IMR-90 (cell line): ENCODE measurements around the gene HADHA. TPM values are rescaled to one million over a fixed set of nuclear protein-coding genes. Genes with fewer than 3 reads are reported as not detected.

Source experiments
- ATAC-seq: fragments of 200-7000 bp; cut with Tn5 transposase; 2 replicates; pipeline ENCODE4 v1.9.1; 2020; ENCODE audit warnings: low read depth, mild to moderate bottlenecking, moderate library complexity
- BruUV-seq: library from RNA; stranded (reverse); fragments of 400-500 nt; replicated peaks from 2 replicates; lab custom pipeline; 2021; lab: Mats Ljungman, UMichigan
- CTCF ChIA-PET: fragments of 300-600 bp; formaldehyde crosslinking; extraction: SDS; loops from one replicate; lab custom pipeline; 2021; ENCODE audit warnings: antibody characterized with exemption; lab: Yijun Ruan, JAX
- POLR2A ChIA-PET: fragments of 300-600 bp; sonication (Branson Sonifier 250); formaldehyde crosslinking; loops from one replicate; lab custom pipeline; 2022; ENCODE audit warnings: antibody characterized with exemption; ENCODE audit not compliant: unreplicated experiment; lab: Charles Lee
- DNase-seq: peaks from one replicate; pipeline ENCODE4 v3.0.0; 2013
- H2AFZ ChIP-seq: replicated peaks from 2 replicates; pipeline ENCODE3; 2013; ENCODE audit warnings: low read length, mild to moderate bottlenecking; ENCODE audit not compliant: poor library complexity
- H2AK5ac ChIP-seq: 2 replicates; pipeline ENCODE4 v1.6.1; 2013; ENCODE audit warnings: low read depth, low read length, inconsistent platforms
- H2AK9ac ChIP-seq: replicated peaks from 2 replicates; pipeline ENCODE3; 2013; ENCODE audit warnings: mild to moderate bottlenecking, low read depth, low read length, moderate library complexity; ENCODE audit not compliant: poor library complexity
- H2BK120ac ChIP-seq: 2 replicates; pipeline ENCODE4 v1.6.1; 2013; ENCODE audit warnings: low read depth, low read length, inconsistent platforms
- H2BK15ac ChIP-seq: 3 replicates; pipeline ENCODE4 v1.6.1; 2013; ENCODE audit warnings: low read depth, low read length, inconsistent platforms
- H2BK20ac ChIP-seq: 2 replicates; pipeline ENCODE4 v1.6.1; 2013; ENCODE audit warnings: low read depth, mild to moderate bottlenecking, inconsistent platforms, low read length, moderate library complexity
- H2BK5ac ChIP-seq: 2 replicates; pipeline ENCODE4 v1.6.1; 2013; ENCODE audit warnings: mild to moderate bottlenecking, low read depth, low read length, inconsistent platforms; ENCODE audit not compliant: poor library complexity, severe bottlenecking
- H3K14ac ChIP-seq: replicated peaks from 2 replicates; pipeline ENCODE4 v1.6.1; 2013; ENCODE audit warnings: low read depth, low read length, inconsistent platforms
- H3K18ac ChIP-seq: 2 replicates; pipeline ENCODE4 v1.6.1; 2013; ENCODE audit warnings: low read depth, low read length, control low read depth
- H3K23ac ChIP-seq: 2 replicates; pipeline ENCODE4 v1.6.1; 2013; ENCODE audit warnings: low read depth, low read length, inconsistent platforms
- H3K27ac ChIP-seq: 2 replicates; pipeline ENCODE4 v1.5.1; 2013; ENCODE audit warnings: mild to moderate bottlenecking, control low read depth, low read length; ENCODE audit not compliant: insufficient read depth
- H3K27me3 ChIP-seq: 2 replicates; pipeline ENCODE4 v1.6.1; 2013; ENCODE audit warnings: low read length; ENCODE audit not compliant: control insufficient read depth, insufficient read depth
- H3K36me3 ChIP-seq: 2 replicates; pipeline ENCODE4 v1.6.1; 2013; ENCODE audit warnings: low read length, mixed read lengths; ENCODE audit not compliant: control insufficient read depth, insufficient read depth
- H3K4ac ChIP-seq: 2 replicates; pipeline ENCODE4 v1.6.1; 2013; ENCODE audit warnings: low read depth, low read length, inconsistent platforms
- H3K4me1 ChIP-seq: 2 replicates; pipeline ENCODE4 v1.6.1; 2013; ENCODE audit warnings: low read length, mixed read lengths; ENCODE audit not compliant: control insufficient read depth, insufficient read depth
- H3K4me2 ChIP-seq: 2 replicates; pipeline ENCODE4 v1.6.1; 2013; ENCODE audit warnings: low read depth, mild to moderate bottlenecking, control low read depth, low read length, moderate library complexity
- H3K4me3 ChIP-seq: 2 replicates; pipeline ENCODE4 v1.5.1; 2013; ENCODE audit warnings: low read depth, mild to moderate bottlenecking, control low read depth, low read length, moderate library complexity; ENCODE audit not compliant: insufficient read depth
- H3K56ac ChIP-seq: 2 replicates; pipeline ENCODE4 v1.6.1; 2013; ENCODE audit warnings: low read length, inconsistent platforms; ENCODE audit not compliant: insufficient read depth; ENCODE audit errors: extremely low read depth
- H3K79me1 ChIP-seq, 2 experiments: 2 replicates each; pipeline ENCODE4 v1.6.1; 2013; ENCODE audit warnings: low read length in 2 of 2, inconsistent platforms in 1 of 2, low read depth in 1 of 2
- H3K9ac ChIP-seq: 2 replicates; pipeline ENCODE4 v1.6.1; 2013; ENCODE audit warnings: low read depth, low read length, control low read depth
- H3K9me1 ChIP-seq: 2 replicates; pipeline ENCODE4 v1.6.1; 2013; ENCODE audit warnings: low read length, inconsistent platforms; ENCODE audit not compliant: insufficient read depth
- H3K9me3 ChIP-seq: 2 replicates; pipeline ENCODE4 v1.6.1; 2013; ENCODE audit warnings: low read length; ENCODE audit not compliant: control insufficient read depth, insufficient read depth
- H4K20me1 ChIP-seq: 2 replicates; pipeline ENCODE4 v1.6.1; 2013; ENCODE audit warnings: low read length, inconsistent platforms; ENCODE audit not compliant: insufficient read depth
- H4K5ac ChIP-seq: 2 replicates; pipeline ENCODE4 v1.6.1; 2013; ENCODE audit warnings: mild to moderate bottlenecking, low read depth, low read length, control low read depth
- H4K8ac ChIP-seq, 2 experiments: 2 replicates each; pipeline ENCODE4 v1.6.1; 2013; ENCODE audit warnings: low read depth in 2 of 2, low read length in 2 of 2, control low read depth in 1 of 2, inconsistent platforms in 1 of 2
- H4K91ac ChIP-seq: 2 replicates; pipeline ENCODE4 v1.6.1; 2013; ENCODE audit warnings: low read depth, low read length, inconsistent platforms; ENCODE audit not compliant: insufficient read depth
- CEBPB ChIP-seq: IDR thresholded peaks from 2 replicates; pipeline ENCODE4 v1.6.1; 2012; ENCODE audit warnings: low read depth, low read length, improper control_type of control experiment
- CTCF ChIP-seq: conservative IDR thresholded peaks from 2 replicates; pipeline ENCODE4 v1.5.1; 2012; ENCODE audit warnings: mild to moderate bottlenecking, low read depth, low read length, improper control_type of control experiment
- NFE2L2 ChIP-seq: fragments of 150-350 bp; IDR thresholded peaks from 2 replicates; pipeline ENCODE4 v1.6.1; 2016; ENCODE audit warnings: low read depth, mild to moderate bottlenecking, low read length
- POLR2A ChIP-seq: IDR thresholded peaks from 2 replicates; pipeline ENCODE4 v1.6.1; 2012; ENCODE audit warnings: mild to moderate bottlenecking, low read depth, low read length
- RFX5 ChIP-seq: IDR thresholded peaks from 2 replicates; pipeline ENCODE4 v1.8.0; 2012; ENCODE audit warnings: low read depth, mild to moderate bottlenecking, low read length, moderate library complexity
- WGBS, 2 experiments: methylation state at CpG; one replicate each; pipeline versions ENCODE4 v1.1.5 to v1.1.7; 2013; ENCODE audit warnings: missing lambda C conversion rate in 2 of 2; ENCODE audit not compliant: insufficient read length in 1 of 2; ENCODE audit errors: extremely low coverage in 2 of 2; 5-methylcytosine and 5-hydroxymethylcytosine counted together
- dilution Hi-C: fragments of 300-500 bp; cut with HindIII; formaldehyde crosslinking; loops from one replicate; pipeline ENCODE4 v1.14.3; 2018; ENCODE audit warnings: low sequenced_read_pairs; ENCODE audit not compliant: unreplicated experiment
- in situ Hi-C: fragments of 300-500 bp; cut with MboI; formaldehyde crosslinking; loops from 3 replicates; pipeline ENCODE4 v1.14.3; 2019; ENCODE audit warnings: low sequenced_read_pairs, inconsistent platforms, mixed read lengths
- intact Hi-C: fragments of 100-400 bp; cut with micrococcal nuclease; formaldehyde crosslinking; loops from 2 replicates; pipeline ENCODE4 v1.10.0; 2022
- polyA plus RNA-seq, 3 experiments: library from polyadenylated mRNA; depleted of rRNA; stranded (reverse); fragments of >200 nt; gene quantifications; 2 replicates each; pipeline ENCODE4 v1.2.3, GENCODE V29; 2012; ENCODE audit warnings: low replicate concordance in 1 of 3
- total RNA-seq: library from RNA; depleted of rRNA; stranded (reverse); fragments of >200 nt; gene quantifications from 2 replicates; pipeline ENCODE4 v1.2.3, GENCODE V29; 2012
- TF ChIP-seq, protein P1 (sequence below): fragments of 150-350 bp; IDR thresholded peaks from 2 replicates; pipeline ENCODE4 v1.6.1; 2016; ENCODE audit warnings: low read depth, mild to moderate bottlenecking, low read length, moderate library complexity, borderline replicate concordance
- TF ChIP-seq, protein P2 (sequence below): fragments of 150-350 bp; IDR thresholded peaks from 2 replicates; pipeline ENCODE4 v1.6.1; 2017; ENCODE audit warnings: mild to moderate bottlenecking, antibody characterized with exemption, low read length, low read depth

HADHA gene
- total and polyA plus RNA-seq, 2 of the 4 experiments (the other 2 are of a cell fraction), result 52.7 to 111 TPM

DNA sequence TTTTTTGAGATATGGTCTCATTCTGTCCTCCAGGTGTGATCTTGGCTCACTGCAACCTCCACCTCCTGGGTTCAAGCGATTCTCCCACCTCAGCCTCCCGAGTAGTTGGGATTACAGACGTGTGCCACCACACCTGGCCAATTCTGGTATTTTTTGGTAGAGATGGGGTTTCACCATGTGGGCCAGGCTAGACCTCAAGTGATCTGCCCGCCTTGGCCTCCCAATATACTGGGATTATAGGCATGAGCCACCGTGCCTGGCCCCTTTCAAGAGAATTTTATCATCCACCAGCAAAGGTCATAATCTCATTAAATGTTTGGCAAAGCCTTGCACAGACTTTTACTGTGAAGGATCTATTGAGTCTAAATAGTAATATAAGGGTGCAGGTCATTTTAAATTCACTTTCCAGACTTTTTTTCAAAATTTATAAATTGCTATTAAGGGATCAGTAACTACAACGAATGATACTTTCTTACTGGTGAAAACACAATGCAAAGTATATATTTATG, 2.5 kb downstream of the HADHA start (continued):
- no peak for TF ChIP-seq CTCF

DNA sequence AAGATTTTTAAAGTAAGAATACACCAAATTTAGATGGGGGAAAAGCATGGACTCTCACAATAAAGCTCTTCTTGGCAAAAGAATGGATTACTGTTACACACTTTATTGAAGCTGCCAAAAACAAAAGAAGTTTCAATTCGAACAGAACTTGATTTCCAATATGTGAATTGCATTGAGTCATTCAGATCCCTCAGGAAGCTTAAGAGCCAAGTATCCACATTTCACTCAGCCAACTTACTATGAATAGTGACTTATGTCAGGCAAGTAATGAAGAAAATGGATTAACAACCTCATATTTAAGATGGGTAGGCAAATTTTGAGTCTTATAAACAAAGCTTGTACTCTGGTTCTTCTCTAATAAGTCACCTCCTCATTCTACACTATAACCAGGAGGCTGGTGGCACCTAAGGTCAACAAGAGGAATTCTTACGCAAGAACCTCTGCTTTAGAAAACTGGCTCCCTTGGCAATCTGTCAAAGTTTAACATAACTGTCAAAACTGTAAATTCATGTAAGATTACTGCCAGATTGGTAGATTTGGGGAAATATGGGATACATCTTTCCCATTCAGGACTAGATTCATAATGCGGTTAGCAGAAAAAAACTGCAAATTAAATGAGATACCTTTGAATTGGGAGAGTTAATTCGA, 6.0 kb downstream of the HADHA start:
- Histone ChIP-seq H2BK5ac (no peak overlapping the region), H2AK9ac (no peak overlapping the region), H3K9ac (no peak overlapping the region), H4K91ac (no peak overlapping the region), H3K23ac (no peak overlapping the region), H3K9me3 (no peaks in the 10 kb centered on the region), H3K79me1 (peaks cover 25 to 39% of the 10 kb centered on the region in 2 experiments), H3K18ac (no peak overlapping the region), H3K36me3 (peaks cover 27% of the 10 kb centered on the region), H2BK120ac (no peak overlapping the region), H3K27me3 (no peaks in the 10 kb centered on the region), H3K56ac (no peak overlapping the region), H3K4ac (no peak overlapping the region), H2AFZ (no peak overlapping the region), H3K9me1 (peaks cover 5% of the 10 kb centered on the region; the same call in 1 of the 2 replicates), H4K20me1 (peaks cover 17% of the 10 kb centered on the region; the same call in 1 of the 2 replicates), H3K4me2 (no peak overlapping the region), H4K5ac (no peak overlapping the region), H2BK20ac (no peak overlapping the region), H3K14ac (no peak overlapping the region), H2AK5ac (no peak overlapping the region), H4K8ac (no peak overlapping the region), H3K27ac (no peak overlapping the region), H3K4me1 (peaks cover 3% of the 10 kb centered on the region; the same call in 1 of the 2 replicates), H2BK15ac (no peak overlapping the region), H3K4me3 (no peak overlapping the region)
- TF ChIP-seq NFE2L2 (no peak), RFX5 (no peak), CEBPB (peak; percentile 89), POLR2A (no peak)
- TF ChIP-seq, protein P1, sequence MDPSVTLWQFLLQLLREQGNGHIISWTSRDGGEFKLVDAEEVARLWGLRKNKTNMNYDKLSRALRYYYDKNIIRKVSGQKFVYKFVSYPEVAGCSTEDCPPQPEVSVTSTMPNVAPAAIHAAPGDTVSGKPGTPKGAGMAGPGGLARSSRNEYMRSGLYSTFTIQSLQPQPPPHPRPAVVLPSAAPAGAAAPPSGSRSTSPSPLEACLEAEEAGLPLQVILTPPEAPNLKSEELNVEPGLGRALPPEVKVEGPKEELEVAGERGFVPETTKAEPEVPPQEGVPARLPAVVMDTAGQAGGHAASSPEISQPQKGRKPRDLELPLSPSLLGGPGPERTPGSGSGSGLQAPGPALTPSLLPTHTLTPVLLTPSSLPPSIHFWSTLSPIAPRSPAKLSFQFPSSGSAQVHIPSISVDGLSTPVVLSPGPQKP, result no peak
- TF ChIP-seq, protein P2, sequence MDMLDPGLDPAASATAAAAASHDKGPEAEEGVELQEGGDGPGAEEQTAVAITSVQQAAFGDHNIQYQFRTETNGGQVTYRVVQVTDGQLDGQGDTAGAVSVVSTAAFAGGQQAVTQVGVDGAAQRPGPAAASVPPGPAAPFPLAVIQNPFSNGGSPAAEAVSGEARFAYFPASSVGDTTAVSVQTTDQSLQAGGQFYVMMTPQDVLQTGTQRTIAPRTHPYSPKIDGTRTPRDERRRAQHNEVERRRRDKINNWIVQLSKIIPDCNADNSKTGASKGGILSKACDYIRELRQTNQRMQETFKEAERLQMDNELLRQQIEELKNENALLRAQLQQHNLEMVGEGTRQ, result no peak
- in situ Hi-C loops, result no loop called here
- intact Hi-C loops, result loop anchor here (5.0 kb wide), 1 partner anchor 36 kb away; no protein-coding TSS in a partner anchor
- no TSS peak for BruUV-seq
- WGBS, 2 experiments, result no CpG with 5 or more reads among the region's 4 CpGs
- dilution Hi-C loops, result no loop called here
- DNase-seq, result peak; percentile 4
- ChIA-PET CTCF (interaction anchor here (0.6 to 1.3 kb wide), 3 partner anchors 92 to 1626 kb away, joined by 3 to 4 read pairs (median 3); no protein-coding TSS in a partner anchor), POLR2A (no interaction called here)
- ATAC-seq, result no peak
